HEK293T (cell line): Measurements from ENCODE around the gene CHRM5.
"Not testable (repeated sequence)": the region's sequence is repeated elsewhere in the genome, so short reads cannot be mapped to it uniquely, and the experiment has no call there.

Experiments used
- CTCF ChIA-PET: fragments of 350-600 bp; formaldehyde crosslinking; extraction: SDS; loops from one replicate; lab custom pipeline; 2021; ENCODE audit warnings: antibody characterized with exemption, inconsistent platforms; lab: Yijun Ruan, JAX
- POLR2A ChIA-PET: fragments of 350-600 bp; formaldehyde crosslinking; extraction: SDS; loops from one replicate; lab custom pipeline; 2020; ENCODE audit warnings: antibody characterized with exemption, inconsistent platforms; lab: Yijun Ruan, JAX
- DNase-seq: peaks from one replicate; pipeline ENCODE4 v3.0.0; 2012; ENCODE audit warnings: mixed read lengths; ENCODE audit errors: extremely low spot score
- ARNT ChIP-seq: fragments of 450-650 bp; IDR thresholded peaks from 2 replicates; pipeline ENCODE4 v1.6.1; 2017; ENCODE audit warnings: mild to moderate bottlenecking
- BHLHE40 ChIP-seq: fragments of 450-650 bp; IDR thresholded peaks from 2 replicates; pipeline ENCODE4 v1.6.1; 2016; ENCODE audit warnings: mild to moderate bottlenecking, moderate library complexity, borderline replicate concordance
- CTBP1 ChIP-seq: fragments of 450-650 bp; IDR thresholded peaks from 2 replicates; pipeline ENCODE4 v1.6.1; 2016; ENCODE audit warnings: borderline replicate concordance
- ELF4 ChIP-seq: fragments of 450-650 bp; IDR thresholded peaks from 2 replicates; pipeline ENCODE4 v1.6.1; 2017; ENCODE audit warnings: antibody characterized with exemption
- FOXA1 ChIP-seq: fragments of 450-650 bp; IDR thresholded peaks from 2 replicates; pipeline ENCODE4 v1.6.1; 2016; ENCODE audit warnings: mild to moderate bottlenecking
- FOXK2 ChIP-seq: fragments of 450-650 bp; IDR thresholded peaks from 2 replicates; pipeline ENCODE4 v1.6.1; 2016; ENCODE audit warnings: mild to moderate bottlenecking
- FOXM1 ChIP-seq: fragments of 450-650 bp; IDR thresholded peaks from 2 replicates; pipeline ENCODE4 v1.6.1; 2017; ENCODE audit warnings: mild to moderate bottlenecking, borderline replicate concordance
- HDGF ChIP-seq: fragments of 450-650 bp; IDR thresholded peaks from 2 replicates; pipeline ENCODE4 v1.6.1; 2017; ENCODE audit warnings: antibody characterized with exemption, borderline replicate concordance
- L3MBTL2 ChIP-seq: fragments of 450-650 bp; conservative IDR thresholded peaks from 2 replicates; pipeline ENCODE4 v1.6.1; 2016; ENCODE audit warnings: mild to moderate bottlenecking
- LEF1 ChIP-seq: fragments of 450-650 bp; IDR thresholded peaks from 2 replicates; pipeline ENCODE4 v1.6.1; 2017; ENCODE audit warnings: mild to moderate bottlenecking, borderline replicate concordance
- NFRKB ChIP-seq: fragments of 450-650 bp; IDR thresholded peaks from 2 replicates; pipeline ENCODE4 v1.6.1; 2016; ENCODE audit warnings: mild to moderate bottlenecking, moderate library complexity
- SP1 ChIP-seq: fragments of 450-650 bp; IDR thresholded peaks from 2 replicates; pipeline ENCODE4 v1.6.1; 2017
- SUZ12 ChIP-seq: fragments of 450-650 bp; IDR thresholded peaks from 2 replicates; pipeline ENCODE4 v1.6.1; 2016; ENCODE audit warnings: mild to moderate bottlenecking
- TARDBP ChIP-seq: fragments of 450-650 bp; IDR thresholded peaks from 2 replicates; pipeline ENCODE4 v1.6.1; 2016
- ZNF384 ChIP-seq: fragments of 450-650 bp; IDR thresholded peaks from 2 replicates; pipeline ENCODE4 v1.6.1; 2016
- TF ChIP-seq, protein P1 (sequence below): fragments of 450-650 bp; IDR thresholded peaks from 2 replicates; pipeline ENCODE4 v1.6.1; 2016

Gene CHRM5

DNA sequence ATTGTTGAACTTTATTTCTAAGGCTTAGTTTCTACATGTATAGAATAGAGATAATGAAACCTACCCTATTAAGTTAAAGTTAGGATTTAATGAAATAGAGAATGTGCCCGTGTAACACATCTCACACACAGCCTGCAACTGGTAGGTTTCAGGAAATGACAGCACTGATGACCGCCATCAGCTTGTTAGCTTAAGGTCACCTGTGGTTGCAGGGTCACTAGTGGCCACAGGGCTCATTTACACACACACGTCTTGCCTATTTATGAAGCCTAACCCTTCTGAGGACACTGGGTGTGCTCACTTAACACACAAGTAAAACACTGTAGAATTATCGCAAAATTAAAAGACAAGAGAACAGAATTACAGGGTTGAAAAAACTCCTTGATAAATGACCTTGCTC lies 20.1 kb downstream of the CHRM5 start:
- TF ChIP-seq L3MBTL2 (no peak), CTBP1 (no peak), BHLHE40 (no peak), ZNF384 (no peak), NFRKB (no peak), TARDBP (no peak), ELF4 (no peak), FOXM1 (no peak), ARNT (no peak), FOXK2 (no peak), SP1 (no peak), SUZ12 (no peak), LEF1 (no peak)
- TF ChIP-seq, protein P1, sequence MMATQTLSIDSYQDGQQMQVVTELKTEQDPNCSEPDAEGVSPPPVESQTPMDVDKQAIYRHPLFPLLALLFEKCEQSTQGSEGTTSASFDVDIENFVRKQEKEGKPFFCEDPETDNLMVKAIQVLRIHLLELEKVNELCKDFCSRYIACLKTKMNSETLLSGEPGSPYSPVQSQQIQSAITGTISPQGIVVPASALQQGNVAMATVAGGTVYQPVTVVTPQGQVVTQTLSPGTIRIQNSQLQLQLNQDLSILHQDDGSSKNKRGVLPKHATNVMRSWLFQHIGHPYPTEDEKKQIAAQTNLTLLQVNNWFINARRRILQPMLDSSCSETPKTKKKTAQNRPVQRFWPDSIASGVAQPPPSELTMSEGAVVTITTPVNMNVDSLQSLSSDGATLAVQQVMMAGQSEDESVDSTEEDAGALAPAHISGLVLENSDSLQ = no peak
- no peak for DNase-seq
- POLR2A ChIA-PET = no interaction called here
- CTCF ChIA-PET = no interaction called here

DNA sequence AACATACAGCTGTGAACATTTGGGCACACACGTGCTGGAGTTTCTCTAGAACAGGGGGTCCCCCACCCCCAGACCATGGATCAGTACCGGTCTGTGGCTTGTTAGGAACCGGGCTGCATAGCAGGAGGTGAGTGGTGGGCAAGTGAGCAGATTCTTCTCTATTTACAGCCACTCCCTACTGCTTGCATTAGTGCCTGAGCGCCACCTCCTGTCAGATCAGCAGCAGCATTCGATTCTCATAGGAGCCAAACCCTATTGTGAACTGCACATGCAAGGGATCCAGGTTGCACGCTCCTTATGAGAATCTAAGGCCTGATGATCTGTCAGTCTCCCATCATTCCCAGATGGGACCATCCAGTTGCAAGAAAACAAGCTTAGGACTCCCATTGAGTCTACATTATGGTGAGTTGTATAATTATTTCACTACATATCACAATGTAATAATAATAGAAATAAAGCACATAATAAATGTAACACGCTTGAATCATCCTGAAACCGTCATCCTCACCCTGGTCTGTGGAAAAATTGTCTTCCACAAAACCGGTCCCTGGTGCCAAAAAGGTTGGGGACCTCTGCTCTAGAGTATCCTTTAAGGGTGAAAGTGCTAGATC lies 25.8 kb downstream of the CHRM5 start:
- ChIA-PET POLR2A (no interaction called here), CTCF (no interaction called here)
- TF ChIP-seq FOXM1 = no peak
- TF ChIP-seq ARNT = no peak
- no peak for TF ChIP-seq LEF1
- TF ChIP-seq, protein P1 = no peak
- TF ChIP-seq BHLHE40 = no peak
- TF ChIP-seq NFRKB = no peak
- no peak for TF ChIP-seq FOXA1
- TF ChIP-seq SUZ12 = no peak
- no peak for TF ChIP-seq HDGF
- no peak for TF ChIP-seq ELF4
- TF ChIP-seq TARDBP = no peak
- no peak for TF ChIP-seq FOXK2
- TF ChIP-seq SP1 = no peak
- no peak for TF ChIP-seq L3MBTL2
- no peak for TF ChIP-seq ZNF384
- DNase-seq = no peak

DNA sequence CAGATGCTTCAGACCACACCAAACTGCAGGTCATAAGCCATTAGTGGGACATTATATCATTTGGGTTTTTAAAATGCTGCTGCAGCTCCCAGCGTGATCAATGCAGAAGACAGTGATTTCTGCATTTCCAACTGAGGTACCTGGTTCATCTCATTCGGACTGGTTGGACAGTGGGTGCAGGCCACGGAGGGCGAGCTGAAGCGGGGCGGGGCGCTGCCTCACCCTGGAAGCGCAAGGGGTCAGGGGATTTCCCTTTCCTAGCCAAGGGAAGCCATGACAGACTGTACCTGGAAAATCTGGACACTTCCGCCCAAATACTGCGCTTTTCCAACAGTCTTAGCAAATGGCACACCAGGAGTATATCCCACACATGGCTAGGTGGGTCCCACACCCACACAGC lies 27.4 kb downstream of the CHRM5 start:
- DNase-seq, POLR2A ChIA-PET, CTCF ChIA-PET: not testable (repeated sequence)

DNA sequence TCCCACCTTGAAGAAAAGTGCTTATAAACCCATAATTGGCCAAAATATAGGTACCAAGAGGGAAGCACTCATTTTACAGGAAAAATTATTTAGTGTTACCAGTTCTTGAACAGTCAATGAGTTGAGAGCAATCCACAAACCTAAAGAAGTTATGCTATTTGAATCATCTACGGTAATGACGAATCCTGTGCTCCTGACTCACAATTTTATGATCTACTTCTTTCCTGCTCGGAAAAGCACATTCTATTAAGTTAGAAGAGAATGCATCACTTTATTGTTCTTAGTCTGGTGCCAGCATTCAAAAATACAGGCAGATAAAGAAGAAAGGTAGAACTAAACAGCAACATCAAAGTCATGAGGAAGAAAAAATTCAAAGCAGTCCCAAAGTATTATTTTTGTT lies 33.2 kb downstream of the CHRM5 start:
- POLR2A ChIA-PET = no interaction called here
- no peak for DNase-seq
- CTCF ChIA-PET = no interaction called here
- TF ChIP-seq ZNF384 (no peak), HDGF (no peak), TARDBP (no peak), SP1 (no peak), FOXM1 (no peak), FOXK2 (no peak), L3MBTL2 (no peak), SUZ12 (no peak), FOXA1 (no peak), LEF1 (no peak), ARNT (no peak), CTBP1 (no peak), BHLHE40 (no peak), NFRKB (no peak), ELF4 (no peak)
- TF ChIP-seq, protein P1 = no peak

DNA sequence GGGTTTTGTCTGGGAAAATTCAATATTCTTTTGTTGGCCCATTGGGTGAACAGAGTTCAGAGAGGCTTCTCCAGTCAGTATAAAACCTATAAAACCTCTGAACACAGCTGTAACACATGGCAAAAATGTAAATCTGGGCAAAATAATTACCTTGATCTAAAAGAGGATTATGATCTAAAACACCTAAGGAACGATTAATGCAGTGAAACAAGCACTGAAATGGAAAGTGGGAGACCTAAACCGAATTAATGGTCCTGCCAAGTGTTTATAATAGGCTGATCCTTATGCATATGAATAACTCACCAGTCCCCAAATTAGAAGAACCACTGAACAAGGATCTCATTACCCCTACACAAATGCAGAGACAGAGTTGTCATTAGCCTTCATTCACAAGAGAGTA lies 38.1 kb downstream of the CHRM5 start:
- no peak for DNase-seq
- TF ChIP-seq FOXA1 (no peak), TARDBP (no peak), CTBP1 (no peak), LEF1 (no peak), BHLHE40 (no peak), SP1 (no peak), ELF4 (no peak), L3MBTL2 (no peak), SUZ12 (no peak), HDGF (no peak), NFRKB (no peak), FOXK2 (no peak), ZNF384 (no peak), ARNT (no peak), FOXM1 (no peak)
- TF ChIP-seq, protein P1 = no peak
- POLR2A ChIA-PET = no interaction called here
- CTCF ChIA-PET = no interaction called here

DNA sequence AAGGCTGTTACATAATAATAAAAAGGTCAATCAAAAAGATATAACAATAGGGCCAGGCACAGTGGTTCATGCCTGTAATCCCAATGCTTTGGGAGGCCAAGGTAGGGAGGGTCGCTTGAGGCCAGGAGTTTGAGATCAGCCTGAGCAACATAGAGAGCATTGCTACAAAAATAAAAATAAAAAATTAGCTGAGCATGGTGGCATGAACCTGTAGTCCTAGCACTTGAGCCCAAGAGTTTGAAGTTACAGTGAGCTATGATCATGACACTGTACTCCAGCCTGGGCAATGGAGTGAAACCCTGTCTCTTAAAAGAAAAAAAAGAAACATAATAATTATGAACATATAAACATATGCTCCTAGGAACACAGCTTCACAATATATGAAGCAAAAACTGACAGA lies 41.4 kb downstream of the CHRM5 start:
- ChIA-PET POLR2A (no interaction called here), CTCF (no interaction called here)

More for the DNA sequence above, 41.4 kb downstream of the CHRM5 start:
- no peak for DNase-seq
- TF ChIP-seq ARNT = no peak
- no peak for TF ChIP-seq NFRKB
- no peak for TF ChIP-seq ELF4
- TF ChIP-seq L3MBTL2 = no peak
- TF ChIP-seq ZNF384 = no peak
- TF ChIP-seq, protein P1 = no peak
- TF ChIP-seq CTBP1 = no peak
- no peak for TF ChIP-seq FOXM1
- no peak for TF ChIP-seq FOXA1
- TF ChIP-seq SUZ12 = no peak
- no peak for TF ChIP-seq TARDBP
- no peak for TF ChIP-seq FOXK2
- no peak for TF ChIP-seq HDGF
- TF ChIP-seq LEF1 = no peak
- TF ChIP-seq SP1 = no peak
- TF ChIP-seq BHLHE40 = no peak
